GM23338 (cell line): ENCODE results near the gene KMT2C. TPM values are rescaled to one million over a fixed set of nuclear protein-coding genes. Genes with fewer than 3 reads are reported as not detected.

Source experiments
- ATAC-seq: fragments of 200-7000 bp; cut with Tn5 transposase; 3 replicates; pipeline ENCODE4 v1.9.1; 2020
- DNase-seq: peaks from one replicate; pipeline ENCODE4 v3.0.0-alpha.2; 2015; ENCODE audit warnings: low spot score
- H2AFZ ChIP-seq: fragments of 200-600 bp; sonication (generic); 2 replicates; pipeline ENCODE4 v1.8.0; 2016; ENCODE audit warnings: antibody characterized with exemption, mild to moderate bottlenecking, moderate library complexity
- H3F3A ChIP-seq: fragments of 200-600 bp; sonication (generic); replicated peaks from 2 replicates; pipeline ENCODE4 v1.8.0; 2017; ENCODE audit warnings: antibody characterized with exemption, mixed run types, low read depth
- H3K27ac ChIP-seq: fragments of 200-600 bp; sonication (generic); 2 replicates; pipeline ENCODE4 v1.6.1; 2016; ENCODE audit warnings: low read depth
- H3K27me3 ChIP-seq: fragments of 200-600 bp; sonication (generic); 2 replicates; pipeline ENCODE4 v1.8.0; 2016; ENCODE audit warnings: mild to moderate bottlenecking, mixed run types, moderate library complexity; ENCODE audit not compliant: insufficient read depth
- H3K36me3 ChIP-seq: fragments of 200-600 bp; sonication (generic); 2 replicates; pipeline ENCODE4 v1.8.0; 2016; ENCODE audit warnings: mild to moderate bottlenecking; ENCODE audit not compliant: insufficient read depth
- H3K4me1 ChIP-seq: fragments of 200-600 bp; sonication (generic); 2 replicates; pipeline ENCODE4 v1.8.0; 2016; ENCODE audit warnings: mild to moderate bottlenecking, moderate library complexity; ENCODE audit not compliant: insufficient read depth
- H3K4me2 ChIP-seq: fragments of 200-600 bp; sonication (generic); 2 replicates; pipeline ENCODE4 v1.7.1; 2017; ENCODE audit warnings: mixed run types
- H3K4me3 ChIP-seq: fragments of 200-600 bp; sonication (generic); 2 replicates; pipeline ENCODE4 v1.6.1; 2016; ENCODE audit warnings: mixed run types
- H3K79me2 ChIP-seq: fragments of 200-600 bp; sonication (generic); replicated peaks from 2 replicates; pipeline ENCODE4 v1.8.0; 2017; ENCODE audit warnings: mild to moderate bottlenecking; ENCODE audit not compliant: insufficient read depth
- H3K9me2 ChIP-seq: fragments of 200-600 bp; sonication (generic); 2 replicates; pipeline ENCODE4 v1.8.0; 2017; ENCODE audit not compliant: insufficient read depth
- H4K20me1 ChIP-seq: fragments of 200-600 bp; sonication (generic); replicated peaks from 2 replicates; pipeline ENCODE4 v1.8.0; 2017; ENCODE audit warnings: mild to moderate bottlenecking; ENCODE audit not compliant: insufficient read depth
- H3K27ac Mint-ChIP-seq: 2 replicates; pipeline ENCODE4 v1.8.0; 2020; ENCODE audit warnings: inconsistent platforms, mild to moderate bottlenecking, moderate library complexity, mixed read lengths
- H3K27me3 Mint-ChIP-seq: 3 replicates; pipeline ENCODE4 v1.8.0; 2022; ENCODE audit warnings: low read depth, mild to moderate bottlenecking, moderate library complexity, mixed read lengths, inconsistent platforms; ENCODE audit not compliant: insufficient read depth, poor library complexity
- H3K36me3 Mint-ChIP-seq: 3 replicates; pipeline ENCODE4 v1.8.0; 2021; ENCODE audit warnings: low read depth, mild to moderate bottlenecking, inconsistent platforms, moderate library complexity, mixed read lengths
- H3K4me1 Mint-ChIP-seq: 3 replicates; pipeline ENCODE4 v1.8.0; 2020; ENCODE audit warnings: mild to moderate bottlenecking, inconsistent platforms, mixed read lengths
- H3K4me3 Mint-ChIP-seq: 3 replicates; pipeline ENCODE4 v1.8.0; 2021; ENCODE audit warnings: moderate library complexity, mild to moderate bottlenecking, inconsistent platforms, mixed read lengths
- H3K9me3 Mint-ChIP-seq: 3 replicates; pipeline ENCODE4 v1.8.0; 2020; ENCODE audit warnings: moderate library complexity, mild to moderate bottlenecking, inconsistent platforms, mixed read lengths
- CREB1 ChIP-seq: fragments of 250-450 bp; sonication (Bioruptor Pico); IDR thresholded peaks from 2 replicates; pipeline ENCODE4 v1.5.0; 2020; ENCODE audit warnings: low read depth, mild to moderate bottlenecking, moderate library complexity
- CTCF ChIP-seq, 2 experiments: fragments of 200-600 bp in 1 of 2; sonication (generic) in 1 of 2; conservative IDR thresholded peaks; 2 replicates each; pipeline versions ENCODE4 v1.5.1 to v1.6.1; 2016 to 2017; ENCODE audit warnings: antibody characterized with exemption in 2 of 2, low read depth in 2 of 2, mild to moderate bottlenecking in 2 of 2, moderate library complexity in 1 of 2
- ETS1 ChIP-seq: IDR thresholded peaks from 2 replicates; pipeline ENCODE4 v1.6.1; 2016; ENCODE audit warnings: antibody characterized with exemption
- EZH2 ChIP-seq: fragments of 200-600 bp; sonication (generic); IDR thresholded peaks from one replicate; pipeline ENCODE4 v1.8.0; 2017; ENCODE audit warnings: antibody characterized with exemption, mild to moderate bottlenecking, low read depth; ENCODE audit not compliant: unreplicated experiment
- EZH2phosphoT487 ChIP-seq: fragments of 200-600 bp; sonication (generic); IDR thresholded peaks from one replicate; pipeline ENCODE4 v1.8.1; 2018; ENCODE audit warnings: antibody characterized with exemption; ENCODE audit not compliant: unreplicated experiment
- JUNB ChIP-seq: IDR thresholded peaks from one replicate; pipeline ENCODE4 v1.6.1; 2016; ENCODE audit warnings: antibody characterized with exemption; ENCODE audit not compliant: unreplicated experiment
- NANOG ChIP-seq: IDR thresholded peaks from 2 replicates; pipeline ENCODE4 v1.6.1; 2016; ENCODE audit warnings: antibody characterized with exemption, borderline replicate concordance
- POLR2AphosphoS5 ChIP-seq: IDR thresholded peaks from 2 replicates; pipeline ENCODE4 v1.6.1; 2016; ENCODE audit warnings: antibody characterized with exemption, low read depth
- REST ChIP-seq: IDR thresholded peaks from one replicate; pipeline ENCODE4 v1.6.1; 2018; ENCODE audit warnings: antibody characterized with exemption; ENCODE audit not compliant: unreplicated experiment
- STAT1 ChIP-seq: IDR thresholded peaks from one replicate; pipeline ENCODE4 v1.6.1; 2016; ENCODE audit warnings: antibody characterized with exemption; ENCODE audit not compliant: unreplicated experiment
- ZNF114 ChIP-seq: fragments of 250-450 bp; sonication (Bioruptor Pico); IDR thresholded peaks from 2 replicates; pipeline ENCODE4 v1.5.0; 2020; ENCODE audit warnings: mild to moderate bottlenecking, moderate library complexity
- ZNF331 ChIP-seq: fragments of 250-450 bp; sonication (Bioruptor Pico); IDR thresholded peaks from 2 replicates; pipeline ENCODE4 v1.5.0; 2020; ENCODE audit warnings: low read depth, mild to moderate bottlenecking, moderate library complexity
- polyA plus RNA-seq: library from polyadenylated mRNA; unstranded; fragments of >200 nt; fragmentation: Nextera tagmentation; extraction: Ambion mirVana; gene quantifications from 2 replicates; pipeline ENCODE4 v1.2.1, GENCODE V29; 2016
- total RNA-seq: library from RNA; depleted of rRNA; stranded (reverse); fragments of >200 nt; shearing (Covaris generic); gene quantifications from 2 replicates; pipeline ENCODE4 v1.2.3, GENCODE V29; 2014
- TF ChIP-seq, protein P1 (sequence below): fragments of 250-450 bp; sonication (Bioruptor Pico); IDR thresholded peaks from 2 replicates; pipeline ENCODE4 v1.5.0; 2020; ENCODE audit warnings: mild to moderate bottlenecking, moderate library complexity

KMT2C gene
- total and polyA plus RNA-seq, 2 experiments from 2014 or later, result 11.4 to 39.0 TPM

DNA sequence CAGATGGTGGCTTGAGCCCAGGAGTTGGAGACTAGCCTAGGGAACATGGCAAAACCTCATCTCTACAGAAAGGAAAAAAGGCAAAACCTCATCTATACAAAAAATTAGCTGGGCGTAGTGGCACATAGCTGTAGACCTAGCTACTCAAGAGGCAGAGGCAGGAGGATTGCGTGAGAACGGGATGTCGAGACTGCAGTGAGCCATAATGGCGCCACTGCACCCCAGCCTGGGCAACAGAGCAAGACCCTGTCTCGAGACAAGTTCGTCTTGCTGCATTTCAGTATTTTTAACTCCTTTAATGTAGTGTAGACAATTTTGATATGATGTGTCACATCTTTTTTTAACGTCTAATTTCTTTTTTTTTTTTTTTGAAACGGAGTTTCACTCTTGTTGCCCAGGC is 31.4 kb upstream of the KMT2C start:
- H3K27ac Mint-ChIP-seq, result no peak overlapping the region
- peaks cover 14% of the 10 kb centered on the region; the same call in 1 of the 2 replicates for H3F3A ChIP-seq
- H3K9me2 ChIP-seq, result no peaks in the 10 kb centered on the region
- no peak overlapping the region for H3K4me2 ChIP-seq
- ATAC-seq (no peak), DNase-seq (no peak)
- TF ChIP-seq, protein P1, sequence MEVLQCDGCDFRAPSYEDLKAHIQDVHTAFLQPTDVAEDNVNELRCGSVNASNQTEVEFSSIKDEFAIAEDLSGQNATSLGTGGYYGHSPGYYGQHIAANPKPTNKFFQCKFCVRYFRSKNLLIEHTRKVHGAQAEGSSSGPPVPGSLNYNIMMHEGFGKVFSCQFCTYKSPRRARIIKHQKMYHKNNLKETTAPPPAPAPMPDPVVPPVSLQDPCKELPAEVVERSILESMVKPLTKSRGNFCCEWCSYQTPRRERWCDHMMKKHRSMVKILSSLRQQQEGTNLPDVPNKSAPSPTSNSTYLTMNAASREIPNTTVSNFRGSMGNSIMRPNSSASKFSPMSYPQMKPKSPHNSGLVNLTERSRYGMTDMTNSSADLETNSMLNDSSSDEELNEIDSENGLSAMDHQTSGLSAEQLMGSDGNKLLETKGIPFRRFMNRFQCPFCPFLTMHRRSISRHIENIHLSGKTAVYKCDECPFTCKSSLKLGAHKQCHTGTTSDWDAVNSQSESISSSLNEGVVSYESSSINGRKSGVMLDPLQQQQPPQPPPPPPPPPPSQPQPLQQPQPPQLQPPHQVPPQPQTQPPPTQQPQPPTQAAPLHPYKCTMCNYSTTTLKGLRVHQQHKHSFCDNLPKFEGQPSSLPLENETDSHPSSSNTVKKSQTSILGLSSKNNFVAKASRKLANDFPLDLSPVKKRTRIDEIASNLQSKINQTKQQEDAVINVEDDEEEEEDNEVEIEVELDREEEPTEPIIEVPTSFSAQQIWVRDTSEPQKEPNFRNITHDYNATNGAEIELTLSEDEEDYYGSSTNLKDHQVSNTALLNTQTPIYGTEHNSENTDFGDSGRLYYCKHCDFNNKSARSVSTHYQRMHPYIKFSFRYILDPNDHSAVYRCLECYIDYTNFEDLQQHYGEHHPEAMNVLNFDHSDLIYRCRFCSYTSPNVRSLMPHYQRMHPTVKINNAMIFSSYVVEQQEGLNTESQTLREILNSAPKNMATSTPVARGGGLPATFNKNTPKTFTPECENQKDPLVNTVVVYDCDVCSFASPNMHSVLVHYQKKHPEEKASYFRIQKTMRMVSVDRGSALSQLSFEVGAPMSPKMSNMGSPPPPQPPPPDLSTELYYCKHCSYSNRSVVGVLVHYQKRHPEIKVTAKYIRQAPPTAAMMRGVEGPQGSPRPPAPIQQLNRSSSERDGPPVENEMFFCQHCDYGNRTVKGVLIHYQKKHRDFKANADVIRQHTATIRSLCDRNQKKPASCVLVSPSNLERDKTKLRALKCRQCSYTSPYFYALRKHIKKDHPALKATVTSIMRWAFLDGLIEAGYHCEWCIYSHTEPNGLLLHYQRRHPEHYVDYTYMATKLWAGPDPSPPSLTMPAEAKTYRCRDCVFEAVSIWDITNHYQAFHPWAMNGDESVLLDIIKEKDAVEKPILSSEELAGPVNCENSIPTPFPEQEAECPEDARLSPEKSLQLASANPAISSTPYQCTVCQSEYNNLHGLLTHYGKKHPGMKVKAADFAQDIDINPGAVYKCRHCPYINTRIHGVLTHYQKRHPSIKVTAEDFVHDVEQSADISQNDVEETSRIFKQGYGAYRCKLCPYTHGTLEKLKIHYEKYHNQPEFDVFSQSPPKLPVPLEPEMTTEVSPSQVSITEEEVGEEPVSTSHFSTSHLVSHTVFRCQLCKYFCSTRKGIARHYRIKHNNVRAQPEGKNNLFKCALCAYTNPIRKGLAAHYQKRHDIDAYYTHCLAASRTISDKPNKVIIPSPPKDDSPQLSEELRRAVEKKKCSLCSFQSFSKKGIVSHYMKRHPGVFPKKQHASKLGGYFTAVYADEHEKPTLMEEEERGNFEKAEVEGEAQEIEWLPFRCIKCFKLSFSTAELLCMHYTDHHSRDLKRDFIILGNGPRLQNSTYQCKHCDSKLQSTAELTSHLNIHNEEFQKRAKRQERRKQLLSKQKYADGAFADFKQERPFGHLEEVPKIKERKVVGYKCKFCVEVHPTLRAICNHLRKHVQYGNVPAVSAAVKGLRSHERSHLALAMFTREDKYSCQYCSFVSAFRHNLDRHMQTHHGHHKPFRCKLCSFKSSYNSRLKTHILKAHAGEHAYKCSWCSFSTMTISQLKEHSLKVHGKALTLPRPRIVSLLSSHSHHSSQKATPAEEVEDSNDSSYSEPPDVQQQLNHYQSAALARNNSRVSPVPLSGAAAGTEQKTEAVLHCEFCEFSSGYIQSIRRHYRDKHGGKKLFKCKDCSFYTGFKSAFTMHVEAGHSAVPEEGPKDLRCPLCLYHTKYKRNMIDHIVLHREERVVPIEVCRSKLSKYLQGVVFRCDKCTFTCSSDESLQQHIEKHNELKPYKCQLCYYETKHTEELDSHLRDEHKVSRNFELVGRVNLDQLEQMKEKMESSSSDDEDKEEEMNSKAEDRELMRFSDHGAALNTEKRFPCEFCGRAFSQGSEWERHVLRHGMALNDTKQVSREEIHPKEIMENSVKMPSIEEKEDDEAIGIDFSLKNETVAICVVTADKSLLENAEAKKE (CRISPR knock-in tag), result no peak
- TF ChIP-seq REST (no peak), CREB1 (CRISPR knock-in tag) (no peak), POLR2AphosphoS5 (no peak), NANOG (no peak), CTCF (conservative IDR thresholded peaks at IDR 0.05; ENCODE audit: low read depth in 2 of 2) (no peak), ZNF114 (no peak), ETS1 (no peak), EZH2 (no peak), STAT1 (no peak), JUNB (no peak), ZNF331 (CRISPR knock-in tag) (no peak), EZH2phosphoT487 (no peak)
- no peak overlapping the region for H2AFZ ChIP-seq
- H3K4me1 Mint-ChIP-seq, result peaks cover 9% of the 10 kb centered on the region; the same call in 2 of the 3 replicates
- H3K27me3 Mint-ChIP-seq, result peaks cover 9% of the 10 kb centered on the region
- peaks cover 3% of the 10 kb centered on the region; the same call in 1 of the 2 replicates for H3K4me1 ChIP-seq
- no peak overlapping the region for H3K27ac ChIP-seq
- H4K20me1 ChIP-seq, result no peaks in the 10 kb centered on the region
- H3K9me3 Mint-ChIP-seq, result peaks cover 32% of the 10 kb centered on the region
- H3K4me3 ChIP-seq, result no peak overlapping the region
- H3K36me3 ChIP-seq, result no peaks in the 10 kb centered on the region
- H3K4me3 Mint-ChIP-seq, result no peak overlapping the region
- H3K79me2 ChIP-seq, result no peaks in the 10 kb centered on the region
- peaks cover 22% of the 10 kb centered on the region for H3K36me3 Mint-ChIP-seq
- H3K27me3 ChIP-seq, result peaks cover 5% of the 10 kb centered on the region; the same call in 1 of the 2 replicates
